AG20443 (cell line): ENCODE measurements around the gene PRPSAP2.
"Not testable (repeated sequence)": the region's sequence is repeated elsewhere in the genome, so short reads cannot be mapped to it uniquely, and the experiment has no call there.

Experiments
- DNase-seq: peaks from one replicate; pipeline ENCODE4 v3.0.0; 2012; ENCODE audit warnings: low spot score, mixed read lengths

Gene PRPSAP2, protein sequence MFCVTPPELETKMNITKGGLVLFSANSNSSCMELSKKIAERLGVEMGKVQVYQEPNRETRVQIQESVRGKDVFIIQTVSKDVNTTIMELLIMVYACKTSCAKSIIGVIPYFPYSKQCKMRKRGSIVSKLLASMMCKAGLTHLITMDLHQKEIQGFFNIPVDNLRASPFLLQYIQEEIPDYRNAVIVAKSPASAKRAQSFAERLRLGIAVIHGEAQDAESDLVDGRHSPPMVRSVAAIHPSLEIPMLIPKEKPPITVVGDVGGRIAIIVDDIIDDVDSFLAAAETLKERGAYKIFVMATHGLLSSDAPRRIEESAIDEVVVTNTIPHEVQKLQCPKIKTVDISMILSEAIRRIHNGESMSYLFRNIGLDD

DNA sequence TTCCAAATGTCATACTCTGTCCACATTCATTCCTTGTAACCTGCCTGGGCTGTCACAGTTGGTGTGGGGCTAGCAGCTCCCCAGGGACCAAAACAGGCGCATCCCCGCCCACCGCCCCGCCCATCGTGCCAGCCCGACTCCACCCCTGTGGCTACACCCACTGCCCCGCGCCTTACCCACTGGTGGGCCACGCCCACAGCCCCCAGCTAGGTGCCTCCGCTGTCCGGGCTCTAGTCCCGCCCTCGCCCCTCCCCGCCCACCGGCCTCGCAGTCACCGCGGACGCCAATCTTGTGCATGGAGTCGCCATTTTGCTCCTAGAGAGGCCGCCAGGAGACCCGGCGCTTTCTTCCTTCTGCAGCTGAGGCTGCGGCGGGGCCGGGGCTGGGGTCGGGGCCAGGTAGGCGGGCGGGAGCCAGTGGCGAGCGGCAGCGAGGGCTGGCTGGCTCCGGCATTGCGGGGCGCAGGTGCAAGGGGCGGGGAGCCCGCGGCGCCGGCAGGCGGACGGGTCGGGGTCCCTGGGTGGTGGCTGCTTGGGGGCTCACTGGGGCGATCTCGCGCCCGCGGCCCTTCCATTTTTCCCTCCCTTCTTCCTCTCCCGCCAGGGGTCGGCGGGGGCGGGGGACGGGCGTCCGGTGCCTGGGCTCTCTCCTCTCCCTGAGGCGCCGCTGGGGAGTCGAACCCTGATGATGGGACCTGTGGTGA is at the start of gene PRPSAP2:
Gene PRPSAP2, plus strand, starts transcription at position 268 of the 703 bp plus-strand sequence. CDS start 7,703 bp downstream, outside the sequence.
- peak; percentile 99 for DNase-seq

DNA sequence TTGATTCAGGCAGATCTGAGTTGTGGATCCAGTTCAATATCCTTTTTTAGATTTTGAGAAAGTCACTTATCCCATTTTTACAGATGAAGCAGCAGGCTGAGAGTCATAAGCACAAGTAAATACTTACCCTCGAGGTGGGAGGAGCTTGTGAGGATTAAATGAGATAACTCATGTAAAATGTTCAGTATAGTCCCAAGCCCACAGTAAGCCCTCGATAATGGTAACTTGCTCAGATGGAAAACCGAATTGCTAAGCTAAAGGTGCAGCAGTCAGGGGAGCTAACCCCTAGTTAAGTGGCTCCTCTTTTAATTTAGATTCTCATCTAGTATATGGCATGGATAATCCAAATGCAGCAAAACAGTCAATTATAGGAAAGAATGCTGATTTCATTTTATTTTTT is 42.0 kb upstream of the PRPSAP2 start:
- not testable (repeated sequence) for DNase-seq

DNA sequence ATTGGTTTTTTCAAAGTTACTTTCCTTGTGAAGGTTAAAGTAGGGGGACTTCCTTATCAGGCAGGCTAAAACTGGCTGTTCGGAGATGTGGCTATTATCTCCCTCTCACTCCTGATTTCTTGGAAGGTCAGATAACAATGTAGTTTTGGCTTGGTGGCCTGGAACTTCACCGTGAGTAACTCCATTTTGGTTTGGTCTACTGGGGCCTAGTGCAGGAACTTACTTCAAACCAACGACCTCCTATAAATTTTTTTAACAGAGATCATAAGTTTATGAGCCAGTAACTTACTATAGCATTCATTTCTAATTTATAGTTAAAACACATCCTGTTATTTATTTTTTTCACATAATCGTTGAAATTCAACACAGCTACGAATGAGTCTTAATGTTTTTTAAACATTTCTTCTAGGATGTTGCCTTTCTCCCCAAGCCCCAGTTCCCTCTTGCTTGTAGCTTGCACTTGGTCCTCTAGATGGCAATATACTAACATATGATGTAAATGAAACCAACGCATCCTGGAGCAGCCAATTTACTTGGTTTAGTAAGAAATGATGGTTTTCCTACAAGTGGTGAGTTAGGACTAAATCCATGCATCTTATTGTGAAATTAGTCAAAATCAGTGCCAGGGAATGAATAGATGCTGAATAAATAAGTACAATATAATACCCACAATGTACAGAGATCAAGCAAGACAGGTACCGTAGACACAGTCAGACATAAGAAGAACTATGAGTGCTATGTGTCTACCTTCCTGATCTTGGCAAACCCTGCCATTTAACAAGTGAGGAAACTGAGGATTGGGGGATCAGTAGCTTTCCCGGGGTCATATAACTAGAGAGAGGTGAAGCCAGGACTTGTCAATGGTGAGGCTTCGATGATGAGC is 41.2 kb upstream of the PRPSAP2 start:
- DNase-seq, result peak; percentile 28

DNA sequence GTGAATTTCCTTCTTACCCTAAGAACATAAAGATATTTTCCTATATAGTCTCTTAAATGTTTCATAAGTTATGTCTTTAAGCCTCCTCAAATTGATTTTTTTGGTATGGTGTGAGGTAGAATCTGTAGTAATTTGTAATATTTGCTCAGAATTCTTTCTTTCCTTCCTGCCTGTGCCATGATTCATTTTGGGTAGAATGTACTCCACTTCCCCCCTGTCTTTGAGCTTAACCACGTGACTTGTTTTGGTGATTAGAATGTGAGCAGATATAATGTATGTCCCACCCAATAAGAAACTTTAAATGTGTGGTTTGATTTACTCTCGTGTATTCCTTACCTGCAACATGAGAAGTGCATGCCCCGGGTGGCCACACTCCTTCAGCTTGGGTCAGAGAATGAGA is 36.5 kb upstream of the PRPSAP2 start:
- not testable (repeated sequence) for DNase-seq

DNA sequence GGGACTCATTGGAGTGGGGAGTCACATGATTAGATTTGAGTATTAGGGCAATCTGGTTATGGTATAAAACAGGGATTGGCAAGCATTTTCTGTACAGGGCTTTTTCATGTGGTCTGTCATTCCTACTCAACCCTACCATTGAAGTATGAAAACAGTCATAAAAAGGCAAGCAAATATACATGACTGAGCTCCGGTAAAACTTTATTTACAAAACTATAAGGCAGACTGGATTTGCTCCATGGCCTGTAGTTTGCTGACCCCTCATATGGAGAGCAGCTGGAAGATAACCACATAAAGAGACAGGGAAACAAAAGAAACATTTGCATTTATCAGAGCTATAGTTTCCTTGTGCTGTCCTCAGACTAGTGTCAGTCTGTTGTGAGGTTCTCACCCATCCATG is 30.3 kb upstream of the PRPSAP2 start:
- not testable (repeated sequence) for DNase-seq

DNA sequence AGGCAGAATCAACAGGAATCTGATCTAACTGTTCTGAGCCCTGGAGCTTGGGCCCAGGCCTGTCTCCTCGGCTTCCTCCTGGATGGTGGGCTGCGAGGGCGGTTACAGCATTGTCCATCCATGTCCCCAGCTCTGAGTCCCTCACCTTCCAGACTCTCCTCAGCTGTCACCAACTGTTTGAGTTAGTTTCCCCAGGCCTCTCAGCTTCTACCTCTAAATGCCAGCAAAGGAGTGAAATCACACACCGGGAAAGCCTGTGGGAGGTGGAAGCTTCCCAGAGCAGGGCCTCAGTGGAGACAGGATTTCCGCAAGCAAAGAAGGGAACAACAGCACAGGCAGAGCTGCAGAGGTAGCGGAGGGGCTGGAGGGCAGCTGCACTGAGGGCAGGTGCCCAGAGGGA is 9.4 kb upstream of the PRPSAP2 start:
- no peak for DNase-seq

DNA sequence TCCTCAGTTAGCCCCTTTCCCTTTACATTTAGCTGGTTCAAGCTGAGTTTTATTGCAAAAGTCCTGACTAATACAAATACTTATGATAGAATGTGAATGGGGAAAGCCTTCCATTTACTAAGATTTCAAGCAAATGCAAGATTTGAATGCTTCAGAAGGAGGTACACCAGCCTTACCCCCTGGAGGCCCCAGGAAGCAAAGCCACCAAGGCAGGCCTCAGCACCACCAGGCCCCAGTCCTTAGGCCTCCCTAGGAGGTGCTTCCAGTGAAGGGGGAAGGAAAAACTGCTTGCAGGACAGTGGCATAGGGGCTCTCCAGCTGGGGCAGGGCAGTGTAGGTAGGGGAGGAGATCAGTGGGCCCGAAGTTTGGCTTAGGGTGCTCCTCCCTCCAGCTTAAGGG is 7.3 kb upstream of the PRPSAP2 start:
- no peak for DNase-seq

DNA sequence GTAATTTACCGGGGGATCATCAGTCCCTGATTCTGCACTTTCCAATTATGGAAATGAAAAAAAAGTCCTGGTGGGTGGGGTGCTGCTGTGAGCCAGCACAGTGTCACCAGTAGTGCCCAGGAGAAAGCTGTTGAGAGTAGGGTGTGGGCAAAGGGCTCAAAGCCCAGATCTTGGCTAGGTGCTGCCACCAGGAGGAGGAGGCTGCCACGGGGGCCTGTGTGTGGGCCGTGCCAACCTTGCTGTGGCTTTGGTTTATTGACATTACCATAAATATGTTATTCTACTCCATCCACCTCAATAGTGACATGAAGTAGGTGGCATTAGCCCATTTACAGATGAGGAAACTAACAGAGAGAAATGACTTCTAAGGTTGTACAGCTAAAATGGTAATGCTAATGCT is 6.7 kb upstream of the PRPSAP2 start:
- DNase-seq, result no peak

DNA sequence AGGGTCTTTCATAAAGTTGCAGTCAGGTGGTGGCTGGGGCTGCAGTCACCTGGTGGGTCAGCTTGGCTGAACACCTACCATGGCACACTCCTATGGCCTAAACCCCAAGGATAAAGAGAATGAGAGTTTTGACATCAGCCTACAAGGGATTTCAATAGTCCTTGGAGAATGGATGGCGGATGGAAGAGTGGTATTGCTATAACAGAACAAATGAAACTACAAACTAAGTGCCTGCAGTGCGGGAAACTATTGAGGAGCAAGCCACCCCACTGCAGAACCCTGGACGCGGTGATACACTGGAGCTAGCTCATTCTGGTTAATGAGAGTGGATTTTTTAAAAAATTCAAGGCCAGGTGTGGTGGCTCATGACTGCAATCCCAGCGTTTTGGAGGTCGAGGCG is 3.0 kb upstream of the PRPSAP2 start:
- DNase-seq, result no peak

DNA sequence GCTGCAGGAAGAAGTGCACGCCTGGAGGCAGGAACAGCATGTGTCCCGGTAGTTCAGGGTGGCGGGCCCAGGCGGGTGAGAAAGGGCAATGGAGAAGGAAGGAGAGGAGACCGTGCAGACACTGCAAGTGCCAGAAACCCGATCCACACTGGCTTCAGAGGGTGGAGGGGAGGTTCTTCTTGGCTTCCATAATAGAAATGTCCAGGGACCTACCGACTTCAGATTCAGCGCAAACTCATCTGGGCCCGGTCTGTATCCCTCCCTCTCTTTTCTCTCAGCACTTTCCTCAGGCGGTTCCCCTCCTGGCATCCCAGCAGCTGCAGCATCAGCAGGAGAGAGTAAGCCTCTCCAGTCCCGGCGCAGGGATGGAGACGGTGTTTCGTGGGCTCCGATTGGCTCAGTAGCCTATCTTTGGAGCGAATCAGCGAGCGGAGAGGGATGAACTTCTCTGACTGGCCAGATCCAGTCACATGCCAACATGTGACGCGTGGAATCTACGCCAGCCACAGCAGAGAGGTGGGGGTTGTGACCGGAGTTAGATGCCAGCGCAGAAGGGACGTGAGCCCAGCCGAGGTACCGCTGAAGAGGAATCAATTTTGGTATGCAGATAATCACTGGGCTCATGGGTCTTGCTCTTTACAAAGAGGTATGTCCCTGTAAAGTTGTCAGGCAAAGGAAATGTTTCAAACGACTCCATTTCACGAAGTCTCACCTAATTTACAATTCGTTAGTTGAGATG is 1.9 kb upstream of the PRPSAP2 start:
- peak; percentile 94 for DNase-seq

DNA sequence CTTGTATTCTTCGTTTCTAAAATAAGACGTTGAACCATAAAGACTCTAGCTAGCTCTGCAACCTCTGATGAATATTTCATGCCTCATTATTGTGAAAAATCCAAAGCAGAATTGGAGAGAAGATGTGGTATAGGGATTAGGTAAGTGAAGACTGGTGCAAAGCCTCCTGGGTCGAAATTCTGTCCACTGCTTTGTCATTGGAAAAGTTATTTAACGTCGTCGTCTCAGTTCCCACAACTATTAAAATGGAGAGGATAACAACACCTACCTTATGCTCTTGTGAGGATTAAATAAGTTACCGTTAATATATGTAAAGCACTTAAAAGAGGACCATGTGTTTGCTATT is 1.4 kb upstream of the PRPSAP2 start:
- DNase-seq, result no peak

DNA sequence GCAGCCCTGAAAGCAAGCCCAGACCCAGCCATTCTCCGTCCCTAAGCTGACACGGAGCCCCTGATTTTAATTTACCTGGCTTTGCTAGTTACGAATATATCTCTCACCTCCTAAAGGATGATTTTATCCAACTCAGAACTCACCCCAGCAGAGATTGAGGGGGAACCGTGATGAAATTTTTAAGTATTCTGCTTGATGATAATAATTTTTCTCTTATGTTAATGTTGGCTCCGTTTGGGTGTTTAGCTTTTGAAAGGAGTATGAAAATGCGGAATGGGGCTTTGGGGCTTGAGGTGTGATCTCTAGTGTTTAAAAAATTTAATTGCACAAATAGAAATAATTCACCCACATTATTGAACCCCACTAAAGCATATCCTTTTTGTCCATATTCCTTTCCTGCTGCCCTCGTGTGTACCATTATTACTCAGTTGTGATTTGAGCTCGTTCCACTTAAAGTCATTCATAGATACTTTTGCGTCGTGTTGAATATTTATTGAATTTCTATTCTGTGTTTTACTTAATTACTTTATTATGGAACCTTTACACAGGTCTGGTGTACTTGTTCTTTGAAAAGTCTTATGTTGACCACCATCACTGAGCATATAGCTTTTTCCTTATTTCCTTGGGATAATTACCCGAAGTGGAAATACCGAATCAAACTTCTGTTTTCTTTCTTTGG is 775 bp downstream of the PRPSAP2 start:
- no peak for DNase-seq

DNA sequence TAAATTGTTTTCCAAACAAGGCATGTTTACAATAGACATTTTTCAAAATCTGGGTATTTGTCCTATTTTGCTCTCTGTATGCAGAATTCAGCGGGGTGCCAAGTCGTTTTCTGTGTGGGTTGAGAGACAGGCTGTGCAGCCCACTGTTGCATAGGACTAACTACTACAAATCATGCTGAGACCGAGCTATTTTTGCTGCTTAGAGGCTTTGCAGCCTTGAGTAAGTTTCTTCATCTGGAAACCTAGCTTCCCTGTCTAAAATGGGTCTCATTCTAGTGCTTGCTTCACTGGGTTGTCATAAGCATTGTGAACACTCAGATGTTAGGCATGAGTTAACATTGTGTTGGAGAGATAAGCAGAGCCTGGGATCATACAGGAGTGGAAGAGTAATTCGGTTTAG is 1.3 kb downstream of the PRPSAP2 start:
- peak; percentile 33 for DNase-seq

DNA sequence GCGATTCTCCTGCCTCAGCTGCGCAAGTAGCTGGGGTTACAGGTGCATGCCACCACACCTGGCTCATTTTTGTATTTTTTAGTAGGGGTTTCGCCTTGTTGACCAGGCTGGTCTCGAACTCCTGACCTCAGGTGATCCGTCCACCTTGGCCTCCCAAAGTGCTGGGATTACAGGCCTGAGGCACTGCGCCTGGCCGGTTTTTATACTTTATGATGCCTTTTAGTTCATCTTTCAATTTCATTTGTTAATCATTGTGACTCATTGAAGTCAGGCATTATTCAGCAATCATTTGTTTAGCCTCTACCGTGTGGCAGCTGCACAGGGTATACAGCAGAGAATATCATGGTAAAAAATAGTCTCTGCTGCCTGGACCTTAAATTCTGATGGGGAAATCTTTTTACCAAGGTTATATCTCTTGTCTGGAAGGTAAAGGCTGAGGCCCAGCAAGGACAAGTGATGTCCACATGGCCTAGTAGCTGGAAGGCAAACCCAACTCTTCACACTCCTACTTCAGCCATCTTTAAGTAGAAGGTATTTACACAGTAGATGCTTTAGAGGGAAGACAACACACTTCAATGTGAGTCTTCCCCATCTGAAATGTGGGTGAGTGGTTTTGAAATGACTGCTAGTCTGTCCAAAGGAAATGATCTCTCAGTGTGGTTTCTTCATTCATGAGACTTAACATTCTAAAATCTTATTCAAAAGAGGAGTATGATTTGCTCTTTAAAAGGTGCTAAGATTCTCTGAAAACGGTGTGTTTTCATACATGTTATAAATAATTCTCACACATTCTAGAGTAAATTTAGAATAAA is 2.4 kb downstream of the PRPSAP2 start:
- DNase-seq, result no peak

DNA sequence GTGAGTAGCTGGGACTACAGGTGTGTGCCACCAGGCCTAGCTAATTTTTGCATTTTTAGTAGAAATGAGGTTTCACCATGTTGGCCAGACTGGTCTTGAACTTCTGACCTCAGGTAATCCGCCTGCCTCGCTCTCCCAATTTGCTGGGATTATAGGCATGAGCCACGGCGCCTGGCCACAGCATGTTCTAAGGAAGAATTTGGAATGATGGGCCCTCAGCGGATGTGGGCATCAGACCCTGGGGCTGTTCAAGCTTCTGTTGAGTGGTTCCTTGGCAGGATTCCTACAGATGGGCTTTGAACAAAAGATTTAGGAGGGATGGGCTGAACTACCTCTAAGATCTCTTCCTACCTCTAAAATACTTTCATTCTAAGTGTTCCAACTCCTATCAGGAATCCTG is 4.1 kb downstream of the PRPSAP2 start:
- DNase-seq, result no peak

DNA sequence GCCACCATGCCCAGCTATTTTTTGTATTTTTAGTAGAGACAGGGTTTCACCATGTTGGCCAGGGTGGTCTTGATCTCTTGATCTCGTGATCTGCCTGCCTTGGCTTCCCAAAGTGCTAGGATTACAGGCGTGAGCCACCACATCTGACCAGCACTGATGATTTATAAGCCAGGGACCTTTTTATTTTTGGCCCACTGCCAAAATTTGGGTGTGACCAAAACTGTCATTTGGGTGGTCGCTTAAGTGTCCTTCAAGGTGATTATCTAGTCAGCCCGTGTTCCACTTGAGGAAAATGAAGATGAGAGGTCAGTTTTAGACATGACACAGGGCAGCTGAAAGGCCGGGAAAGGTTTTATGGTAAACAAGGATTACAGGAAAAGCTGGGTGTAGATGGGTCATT is 7.1 kb downstream of the PRPSAP2 start:
- not testable (repeated sequence) for DNase-seq

DNA sequence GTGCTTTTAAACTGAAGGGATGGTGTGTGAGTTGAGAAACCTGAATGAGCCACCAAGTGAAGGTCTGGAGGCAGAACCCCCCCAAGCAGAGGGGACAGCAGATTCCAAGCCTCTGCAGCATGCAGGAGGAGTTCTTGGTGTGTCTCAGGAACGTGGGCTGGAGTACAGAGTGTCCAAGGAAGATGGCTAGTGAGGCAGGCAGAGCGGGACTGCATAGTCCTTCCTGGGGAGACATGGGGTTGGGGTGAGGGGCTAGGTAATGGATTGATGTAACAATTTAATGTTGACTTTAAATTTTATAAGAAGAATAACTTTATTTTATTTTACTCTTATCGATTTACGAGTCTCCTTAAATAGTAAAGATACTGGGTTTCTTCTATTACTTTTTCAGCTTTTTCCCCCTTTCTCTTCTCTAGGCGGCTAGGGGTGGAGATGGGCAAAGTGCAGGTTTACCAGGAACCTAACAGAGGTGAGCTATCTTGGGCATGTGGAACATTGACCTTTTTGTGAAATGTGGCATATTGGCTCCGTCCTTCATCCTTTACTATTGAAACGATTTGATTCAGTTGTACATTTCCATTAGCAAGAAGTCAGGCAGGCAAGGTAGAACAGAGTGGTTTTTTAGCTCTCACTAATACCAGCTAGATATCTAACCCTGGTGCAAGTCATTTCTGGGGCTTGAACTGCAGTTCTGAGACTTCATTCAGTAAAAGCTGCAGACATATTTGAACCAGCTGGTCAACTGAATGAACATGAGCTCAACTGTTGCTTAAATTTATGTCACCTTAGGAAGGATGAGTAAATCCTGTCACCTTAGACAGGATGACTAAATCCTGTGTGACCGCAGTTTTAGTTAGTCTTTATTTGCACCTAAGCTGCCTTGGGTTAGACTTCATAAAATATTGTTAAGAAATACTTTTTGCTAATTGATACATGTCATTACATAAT is 9.2 kb downstream of the PRPSAP2 start:
- DNase-seq, result no peak

DNA sequence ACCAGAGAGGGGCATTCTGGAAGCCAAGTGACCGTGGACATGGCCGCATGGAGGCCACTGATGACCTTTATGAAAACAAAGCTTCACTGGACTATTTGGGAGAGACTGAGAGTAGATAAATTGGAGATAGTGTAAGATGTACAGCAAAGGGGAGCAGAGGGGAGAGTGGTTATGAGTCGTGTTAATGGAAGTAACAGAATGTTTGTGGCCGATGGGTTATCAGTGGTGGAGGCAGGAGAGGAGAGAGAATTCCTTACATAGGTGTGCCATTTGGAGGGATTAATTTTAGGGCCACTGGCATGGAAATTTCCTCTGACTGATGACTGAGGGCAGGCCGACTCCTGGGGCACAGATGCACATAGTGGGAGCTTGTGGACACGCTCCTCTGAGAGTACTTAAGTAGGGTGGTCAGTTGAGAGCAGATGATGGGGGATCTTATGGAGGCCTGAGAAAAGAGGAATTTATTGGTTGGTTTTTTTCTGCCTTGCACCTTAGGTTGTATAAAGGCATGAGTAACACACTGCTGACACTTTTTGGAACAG is 19.2 kb downstream of the PRPSAP2 start:
- no peak for DNase-seq

DNA sequence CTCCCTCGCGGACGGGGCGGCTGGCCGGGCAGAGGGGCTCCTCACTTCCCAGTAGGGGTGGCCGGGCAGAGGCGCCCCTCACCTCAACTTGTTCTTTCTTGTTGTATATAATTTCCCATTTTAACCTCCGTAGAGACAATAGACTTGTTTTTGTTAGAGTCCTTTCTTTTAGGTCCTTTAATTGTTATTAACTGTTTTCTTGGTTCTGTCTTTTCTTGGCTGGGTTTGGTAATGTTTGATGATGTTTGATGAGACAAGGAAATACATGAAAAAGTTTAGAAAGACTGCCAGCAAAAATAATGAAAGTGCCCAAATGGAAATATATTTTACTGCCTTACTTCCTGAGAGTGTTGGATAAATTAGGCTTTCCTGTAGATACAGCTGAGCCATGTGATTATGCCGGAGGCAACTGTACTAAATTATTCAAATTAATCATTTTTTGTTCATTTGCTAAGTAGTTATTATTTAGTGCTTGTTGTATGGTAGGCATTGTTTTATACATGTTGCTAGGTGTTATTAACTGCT is 30.9 kb downstream of the PRPSAP2 start:
- DNase-seq, result no peak
